Lung (tissue), 12 donors: ENCODE data around the gene DNAAF9. TPM values are rescaled to one million over a fixed set of nuclear protein-coding genes. Genes with fewer than 3 reads are reported as not detected.
"Not testable (repeated sequence)": the region's sequence is repeated elsewhere in the genome, so short reads cannot be mapped to it uniquely, and the experiment has no call there.

Source experiments
- ATAC-seq: fragments of 200-7000 bp; cut with Tn5 transposase; one replicate; pipeline ENCODE4 v1.9.1; 2020; ENCODE audit warnings: moderate number of reproducible peaks; ENCODE audit not compliant: insufficient read depth, low FRiP score
- DNase-seq, 3 donors: peaks; one replicate each; pipeline ENCODE4 v3.0.0-alpha.2; 2013 to 2017
- H3K27ac ChIP-seq, 2 donors: one replicate each; pipeline ENCODE4 v1.5.1; 2013; ENCODE audit warnings: mild to moderate bottlenecking in 2 of 2, moderate library complexity in 2 of 2, control low read depth in 1 of 2, inconsistent platforms in 1 of 2, low read depth in 1 of 2, low read length in 1 of 2
- H3K27me3 ChIP-seq, 3 donors: one replicate each; pipeline ENCODE4 v1.5.1; 2013; ENCODE audit warnings: low read length in 2 of 3; ENCODE audit not compliant: control insufficient read depth in 3 of 3, insufficient read depth in 3 of 3
- H3K36me3 ChIP-seq, 4 donors: one replicate each; pipeline ENCODE4 v1.5.1; 2013; ENCODE audit warnings: low read length in 4 of 4, mild to moderate bottlenecking in 1 of 4, moderate library complexity in 1 of 4; ENCODE audit not compliant: control insufficient read depth in 4 of 4, insufficient read depth in 4 of 4
- H3K4me1 ChIP-seq, 5 donors: one replicate each; pipeline ENCODE4 v1.5.1; 2013; ENCODE audit warnings: low read length in 5 of 5, mild to moderate bottlenecking in 2 of 5, moderate library complexity in 1 of 5; ENCODE audit not compliant: control insufficient read depth in 5 of 5, insufficient read depth in 5 of 5
- H3K4me3 ChIP-seq: one replicate; pipeline ENCODE4 v1.5.1; 2013; ENCODE audit warnings: mild to moderate bottlenecking, control low read depth, moderate library complexity
- H3K9ac ChIP-seq, 2 donors: one replicate each; pipeline ENCODE4 v1.5.1; 2013; ENCODE audit warnings: low read length in 2 of 2, control low read depth in 1 of 2; ENCODE audit not compliant: insufficient read depth in 1 of 2
- H3K9me3 ChIP-seq, 4 donors: one replicate each; pipeline ENCODE4 v1.5.1; 2013; ENCODE audit warnings: low read length in 3 of 4, mild to moderate bottlenecking in 1 of 4, moderate library complexity in 1 of 4; ENCODE audit not compliant: control insufficient read depth in 4 of 4, insufficient read depth in 3 of 4
- CTCF ChIP-seq: IDR thresholded peaks from 2 replicates; pipeline ENCODE4 v1.5.1; 2012; ENCODE audit warnings: mild to moderate bottlenecking; ENCODE audit errors: control extremely low read depth, extremely low read depth
- WGBS, 2 donors: extraction: QIAGEN DNeasy Blood & Tissue Kit; methylation state at CpG; one replicate each; pipeline ENCODE4 v1.1.7; 2013; 5-methylcytosine and 5-hydroxymethylcytosine counted together
- polyA plus RNA-seq, 2 donors: library from polyadenylated mRNA; stranded (reverse); fragments of 200-250 nt; gene quantifications; one replicate each; pipeline ENCODE4 v1.2.1, GENCODE V29; 2013
- total RNA-seq, 2 donors: library from RNA; depleted of rRNA in 1 of 2; stranded (reverse); fragments of >200 nt in 1 of 2; gene quantifications; one replicate each; pipeline ENCODE4 v1.2.1, GENCODE V29; 2014 to 2021
- donor health status: control.
- donor health status: control.
- donor health status: Bipolar disorder and iron deficiency.
- donor health status: healthy.
- donor health status: DM: yes; HTN: yes; CAD: no.

The DNAAF9 gene
- total and polyA plus RNA-seq, 4 donors, result 5.9 to 26.1 (median 11.6) TPM

- WGBS, 2 donors, result 54 to 57% methylated on average over 5 of the region's 5 CpGs
- no peak for TF ChIP-seq CTCF
- Histone ChIP-seq H3K4me1 (peaks cover 0 to 2% (median 0%) of the 10 kb centered on the region in 5 donors), H3K27me3 (peaks cover 0 to 3% (median 0%) of the 10 kb centered on the region in 3 donors), H3K27ac (no peak overlapping the region), H3K36me3 (no peaks in the 10 kb centered on the region), H3K9ac (no peak overlapping the region), H3K4me3 (no peak overlapping the region), H3K9me3 (no peaks in the 10 kb centered on the region)
- ATAC-seq, result no peak
- no peak for DNase-seq
These were observed 15.7 kb upstream of the DNAAF9 start for GRCh38 chr20:3423126-3423525.

DNA sequence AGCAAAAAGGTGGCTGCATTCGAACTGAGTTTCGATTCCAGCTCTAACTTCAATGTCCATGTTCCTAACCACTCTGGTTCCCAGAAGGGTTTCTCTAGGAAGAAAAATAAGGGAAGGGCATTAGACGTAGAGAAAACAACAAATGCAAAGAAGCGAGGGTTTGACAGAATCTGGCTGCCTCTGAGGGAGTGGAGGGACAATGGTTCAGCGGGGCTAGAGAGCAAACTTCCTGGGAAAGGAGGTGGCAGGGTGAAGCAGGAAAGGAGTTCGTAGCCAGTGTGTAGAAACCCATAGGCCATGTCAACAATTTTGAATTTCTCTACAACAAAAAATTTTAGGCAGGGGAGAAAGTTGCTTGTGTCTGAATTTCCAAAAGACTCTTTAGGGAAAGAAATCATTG lies 14.5 kb upstream of the DNAAF9 start:
- 76 to 84% methylated on average over 6 of the region's 6 CpGs for WGBS, 2 donors
- ATAC-seq, result no peak

DNA sequence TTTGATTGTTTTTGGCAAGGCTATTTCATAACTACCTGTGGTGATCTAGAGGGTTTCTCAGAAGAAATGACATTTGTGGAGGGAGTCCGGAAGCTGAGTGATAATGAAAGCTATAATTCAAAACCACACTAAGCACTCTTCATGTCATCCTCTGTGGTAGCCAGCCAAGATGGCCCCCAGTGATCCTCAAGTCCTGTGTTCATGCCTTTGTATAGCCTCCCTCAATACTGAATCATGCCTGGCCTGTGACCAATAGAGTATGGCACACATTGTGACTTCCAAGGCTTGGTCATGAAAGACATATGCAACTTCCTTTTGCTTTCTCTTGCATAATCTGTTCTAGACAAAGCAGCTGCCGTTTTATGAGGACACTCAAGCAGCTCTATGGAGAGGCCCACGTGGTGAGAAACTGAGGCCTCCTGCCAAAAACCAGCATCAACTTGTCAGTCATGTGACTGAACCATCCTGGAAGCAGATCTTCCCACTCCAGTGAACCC lies 12.8 kb upstream of the DNAAF9 start:
- DNase-seq, result peak; percentile 29 to 56 (median 34)
- no peak overlapping the region for H3K4me3 ChIP-seq
- H3K9me3 ChIP-seq, result peaks cover 0 to 3% (median 0%) of the 10 kb centered on the region in 4 donors
- H3K27ac ChIP-seq, result peak overlapping the region in 1 of 2 donors; percentile 13
- H3K4me1 ChIP-seq, result peaks cover 0 to 2% (median 0%) of the 10 kb centered on the region in 5 donors
- peak; percentile 53 for ATAC-seq
- peaks cover 0 to 3% (median 0%) of the 10 kb centered on the region in 3 donors for H3K27me3 ChIP-seq
- no peak for TF ChIP-seq CTCF
- no peak overlapping the region for H3K9ac ChIP-seq
- WGBS, 2 donors, result 15 to 34% methylated on average over 3 of the region's 3 CpGs
- no peaks in the 10 kb centered on the region for H3K36me3 ChIP-seq

More for the DNA sequence above, 14.5 kb upstream of the DNAAF9 start:
- peaks cover 0 to 2% (median 0%) of the 10 kb centered on the region in 5 donors for H3K4me1 ChIP-seq
- no peak overlapping the region for H3K9ac ChIP-seq
- no peaks in the 10 kb centered on the region for H3K36me3 ChIP-seq
- no peak overlapping the region for H3K27ac ChIP-seq
- H3K4me3 ChIP-seq, result no peak overlapping the region
- no peak for DNase-seq
- TF ChIP-seq CTCF, result no peak
- H3K9me3 ChIP-seq, result no peaks in the 10 kb centered on the region
- peaks cover 0 to 3% (median 0%) of the 10 kb centered on the region in 3 donors for H3K27me3 ChIP-seq

GRCh38 chr20:3418161-3418560 lies 10.7 kb upstream of the DNAAF9 start:
- DNase-seq, H3K27me3 ChIP-seq, ATAC-seq, H3K4me1 ChIP-seq, H3K9me3 ChIP-seq, H3K4me3 ChIP-seq, H3K36me3 ChIP-seq, H3K9ac ChIP-seq, H3K27ac ChIP-seq: not testable (repeated sequence)
- WGBS, 2 donors, result 72 to 100% methylated on average over 1 of the region's 1 CpG
